Measurements from ENCODE around the gene TFF1.

The TFF1 gene

GRCh38 chr21:42397746-42398394 lies 31.5 kb upstream of the TFF1 start:
- no peak for DNase-seq

GRCh38 chr21:42396799-42397745 lies 30.7 kb upstream of the TFF1 start:
- peak in 1 of 3 experiments; percentile 14 for DNase-seq

GRCh38 chr21:42395905-42396651 lies 29.7 kb upstream of the TFF1 start, which contains the start of gene TMPRSS3:
TMPRSS3 (minus strand) TSS chr21:42396052; CDS start chr21:42395417, 635 bp downstream.
- no peak for DNase-seq

- no peak for DNase-seq
These were observed 29.0 kb upstream of the TFF1 start for GRCh38 chr21:42395302-42395701.

GRCh38 chr21:42393443-42393950 lies 27.2 kb upstream of the TFF1 start:
- DNase-seq = no peak

- DNase-seq = no peak
These were observed 26.6 kb upstream of the TFF1 start for GRCh38 chr21:42392731-42393442.

GRCh38 chr21:42391297-42391696 lies 25.0 kb upstream of the TFF1 start:
- no peak for DNase-seq

- no peak for DNase-seq
These were observed 24.4 kb upstream of the TFF1 start for GRCh38 chr21:42390696-42391095.

- DNase-seq = no peak
These were observed 23.9 kb upstream of the TFF1 start for GRCh38 chr21:42390193-42390592.

- peak in 1 of 3 experiments; percentile 62 for DNase-seq
These were observed 23.1 kb upstream of the TFF1 start for GRCh38 chr21:42389449-42389835.

GRCh38 chr21:42388740-42389448 lies 22.6 kb upstream of the TFF1 start:
- no peak for DNase-seq

GRCh38 chr21:42387843-42388340 lies 21.6 kb upstream of the TFF1 start:
- DNase-seq = no peak

GRCh38 chr21:42387164-42387563 lies 20.8 kb upstream of the TFF1 start:
- DNase-seq = no peak

- DNase-seq = no peak
These were observed 19.8 kb upstream of the TFF1 start for GRCh38 chr21:42386034-42386591.

GRCh38 chr21:42385619-42386018 lies 19.3 kb upstream of the TFF1 start:
- no peak for DNase-seq

GRCh38 chr21:42384989-42385388 lies 18.7 kb upstream of the TFF1 start:
- no peak for DNase-seq

- peak in 1 of 3 experiments; percentile 23 for DNase-seq
These were observed 18.0 kb upstream of the TFF1 start for GRCh38 chr21:42384156-42384945.

- DNase-seq = no peak
These were observed 17.0 kb upstream of the TFF1 start for GRCh38 chr21:42383331-42383730.

GRCh38 chr21:42382915-42383314 lies 16.6 kb upstream of the TFF1 start:
- no peak for DNase-seq

GRCh38 chr21:42381347-42381984 lies 15.1 kb upstream of the TFF1 start:
- DNase-seq = peak; percentile 25 to 82 (median 50)

Measured in NCI-H1417 (cell line).